IMR-90 (cell line): ENCODE measurements around the gene OGT. TPM values are rescaled to one million over a fixed set of nuclear protein-coding genes. Genes with fewer than 3 reads are reported as not detected.
"Not testable (repeated sequence)": the region's sequence is repeated elsewhere in the genome, so short reads cannot be mapped to it uniquely, and the experiment has no call there.

Source experiments
- ATAC-seq: fragments of 200-7000 bp; cut with Tn5 transposase; 2 replicates; pipeline ENCODE4 v1.9.1; 2020; ENCODE audit warnings: low read depth, mild to moderate bottlenecking, moderate library complexity
- BruUV-seq: library from RNA; stranded (reverse); fragments of 400-500 nt; replicated peaks from 2 replicates; lab custom pipeline; 2021; lab: Mats Ljungman, UMichigan
- CTCF ChIA-PET: fragments of 300-600 bp; formaldehyde crosslinking; extraction: SDS; loops from one replicate; lab custom pipeline; 2021; ENCODE audit warnings: antibody characterized with exemption; lab: Yijun Ruan, JAX
- POLR2A ChIA-PET: fragments of 300-600 bp; sonication (Branson Sonifier 250); formaldehyde crosslinking; loops from one replicate; lab custom pipeline; 2022; ENCODE audit warnings: antibody characterized with exemption; ENCODE audit not compliant: unreplicated experiment; lab: Charles Lee
- DNase-seq: peaks from one replicate; pipeline ENCODE4 v3.0.0; 2013
- H2AFZ ChIP-seq: replicated peaks from 2 replicates; pipeline ENCODE3; 2013; ENCODE audit warnings: low read length, mild to moderate bottlenecking; ENCODE audit not compliant: poor library complexity
- H2AK5ac ChIP-seq: 2 replicates; pipeline ENCODE4 v1.6.1; 2013; ENCODE audit warnings: low read depth, low read length, inconsistent platforms
- H2AK9ac ChIP-seq: replicated peaks from 2 replicates; pipeline ENCODE3; 2013; ENCODE audit warnings: mild to moderate bottlenecking, low read depth, low read length, moderate library complexity; ENCODE audit not compliant: poor library complexity
- H2BK120ac ChIP-seq: 2 replicates; pipeline ENCODE4 v1.6.1; 2013; ENCODE audit warnings: low read depth, low read length, inconsistent platforms
- H2BK15ac ChIP-seq: 3 replicates; pipeline ENCODE4 v1.6.1; 2013; ENCODE audit warnings: low read depth, low read length, inconsistent platforms
- H2BK20ac ChIP-seq: 2 replicates; pipeline ENCODE4 v1.6.1; 2013; ENCODE audit warnings: low read depth, mild to moderate bottlenecking, inconsistent platforms, low read length, moderate library complexity
- H2BK5ac ChIP-seq: 2 replicates; pipeline ENCODE4 v1.6.1; 2013; ENCODE audit warnings: mild to moderate bottlenecking, low read depth, low read length, inconsistent platforms; ENCODE audit not compliant: poor library complexity, severe bottlenecking
- H3K14ac ChIP-seq: replicated peaks from 2 replicates; pipeline ENCODE4 v1.6.1; 2013; ENCODE audit warnings: low read depth, low read length, inconsistent platforms
- H3K18ac ChIP-seq: 2 replicates; pipeline ENCODE4 v1.6.1; 2013; ENCODE audit warnings: low read depth, low read length, control low read depth
- H3K23ac ChIP-seq: 2 replicates; pipeline ENCODE4 v1.6.1; 2013; ENCODE audit warnings: low read depth, low read length, inconsistent platforms
- H3K27ac ChIP-seq: 2 replicates; pipeline ENCODE4 v1.5.1; 2013; ENCODE audit warnings: mild to moderate bottlenecking, control low read depth, low read length; ENCODE audit not compliant: insufficient read depth
- H3K27me3 ChIP-seq: 2 replicates; pipeline ENCODE4 v1.6.1; 2013; ENCODE audit warnings: low read length; ENCODE audit not compliant: control insufficient read depth, insufficient read depth
- H3K36me3 ChIP-seq: 2 replicates; pipeline ENCODE4 v1.6.1; 2013; ENCODE audit warnings: low read length, mixed read lengths; ENCODE audit not compliant: control insufficient read depth, insufficient read depth
- H3K4ac ChIP-seq: 2 replicates; pipeline ENCODE4 v1.6.1; 2013; ENCODE audit warnings: low read depth, low read length, inconsistent platforms
- H3K4me1 ChIP-seq: 2 replicates; pipeline ENCODE4 v1.6.1; 2013; ENCODE audit warnings: low read length, mixed read lengths; ENCODE audit not compliant: control insufficient read depth, insufficient read depth
- H3K4me2 ChIP-seq: 2 replicates; pipeline ENCODE4 v1.6.1; 2013; ENCODE audit warnings: low read depth, mild to moderate bottlenecking, control low read depth, low read length, moderate library complexity
- H3K4me3 ChIP-seq: 2 replicates; pipeline ENCODE4 v1.5.1; 2013; ENCODE audit warnings: low read depth, mild to moderate bottlenecking, control low read depth, low read length, moderate library complexity; ENCODE audit not compliant: insufficient read depth
- H3K56ac ChIP-seq: 2 replicates; pipeline ENCODE4 v1.6.1; 2013; ENCODE audit warnings: low read length, inconsistent platforms; ENCODE audit not compliant: insufficient read depth; ENCODE audit errors: extremely low read depth
- H3K79me1 ChIP-seq, 2 experiments: 2 replicates each; pipeline ENCODE4 v1.6.1; 2013; ENCODE audit warnings: low read length in 2 of 2, inconsistent platforms in 1 of 2, low read depth in 1 of 2
- H3K9ac ChIP-seq: 2 replicates; pipeline ENCODE4 v1.6.1; 2013; ENCODE audit warnings: low read depth, low read length, control low read depth
- H3K9me1 ChIP-seq: 2 replicates; pipeline ENCODE4 v1.6.1; 2013; ENCODE audit warnings: low read length, inconsistent platforms; ENCODE audit not compliant: insufficient read depth
- H3K9me3 ChIP-seq: 2 replicates; pipeline ENCODE4 v1.6.1; 2013; ENCODE audit warnings: low read length; ENCODE audit not compliant: control insufficient read depth, insufficient read depth
- H4K20me1 ChIP-seq: 2 replicates; pipeline ENCODE4 v1.6.1; 2013; ENCODE audit warnings: low read length, inconsistent platforms; ENCODE audit not compliant: insufficient read depth
- H4K5ac ChIP-seq: 2 replicates; pipeline ENCODE4 v1.6.1; 2013; ENCODE audit warnings: mild to moderate bottlenecking, low read depth, low read length, control low read depth
- H4K8ac ChIP-seq, 2 experiments: 2 replicates each; pipeline ENCODE4 v1.6.1; 2013; ENCODE audit warnings: low read depth in 2 of 2, low read length in 2 of 2, control low read depth in 1 of 2, inconsistent platforms in 1 of 2
- H4K91ac ChIP-seq: 2 replicates; pipeline ENCODE4 v1.6.1; 2013; ENCODE audit warnings: low read depth, low read length, inconsistent platforms; ENCODE audit not compliant: insufficient read depth
- WGBS, 2 experiments: methylation state at CpG; one replicate each; pipeline versions ENCODE4 v1.1.5 to v1.1.7; 2013; ENCODE audit warnings: missing lambda C conversion rate in 2 of 2; ENCODE audit not compliant: insufficient read length in 1 of 2; ENCODE audit errors: extremely low coverage in 2 of 2; 5-methylcytosine and 5-hydroxymethylcytosine counted together
- dilution Hi-C: fragments of 300-500 bp; cut with HindIII; formaldehyde crosslinking; loops from one replicate; pipeline ENCODE4 v1.14.3; 2018; ENCODE audit warnings: low sequenced_read_pairs; ENCODE audit not compliant: unreplicated experiment
- in situ Hi-C: fragments of 300-500 bp; cut with MboI; formaldehyde crosslinking; loops from 3 replicates; pipeline ENCODE4 v1.14.3; 2019; ENCODE audit warnings: low sequenced_read_pairs, inconsistent platforms, mixed read lengths
- intact Hi-C: fragments of 100-400 bp; cut with micrococcal nuclease; formaldehyde crosslinking; loops from 2 replicates; pipeline ENCODE4 v1.10.0; 2022
- polyA plus RNA-seq, 3 experiments: library from polyadenylated mRNA; depleted of rRNA; stranded (reverse); fragments of >200 nt; gene quantifications; 2 replicates each; pipeline ENCODE4 v1.2.3, GENCODE V29; 2012; ENCODE audit warnings: low replicate concordance in 1 of 3
- total RNA-seq: library from RNA; depleted of rRNA; stranded (reverse); fragments of >200 nt; gene quantifications from 2 replicates; pipeline ENCODE4 v1.2.3, GENCODE V29; 2012

OGT gene
- total and polyA plus RNA-seq, 2 of the 4 experiments (the other 2 are of a cell fraction) = 80.7 to 113 TPM

DNA sequence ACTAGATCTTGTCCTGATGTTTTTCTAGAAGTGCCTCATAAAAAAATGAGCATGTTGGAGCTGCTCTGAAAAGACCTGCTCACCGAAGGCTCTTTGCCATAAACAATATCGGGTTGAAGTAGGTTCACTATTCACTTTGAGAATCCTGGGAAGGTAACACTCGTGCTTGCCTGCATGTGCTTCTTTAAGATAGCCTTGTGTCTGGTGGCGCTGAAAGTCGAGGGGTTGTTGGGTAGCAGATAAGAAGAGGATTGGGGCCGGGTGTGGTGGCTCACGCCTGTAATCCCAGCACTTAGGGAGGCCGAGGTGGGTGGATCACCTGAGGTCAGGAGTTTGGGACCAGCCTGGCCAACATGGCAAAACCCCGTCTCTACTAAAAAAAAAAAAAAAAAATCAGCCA, 78.8 kb downstream of the OGT start:
- H2BK20ac ChIP-seq, H3K18ac ChIP-seq, H2BK5ac ChIP-seq, H3K27me3 ChIP-seq, H4K5ac ChIP-seq, H3K4me1 ChIP-seq, CTCF ChIA-PET, H3K9me1 ChIP-seq, H3K56ac ChIP-seq, dilution Hi-C loops, DNase-seq, H2AK5ac ChIP-seq, H3K14ac ChIP-seq, H2BK15ac ChIP-seq, H3K4ac ChIP-seq, H3K9ac ChIP-seq, H4K8ac ChIP-seq, H3K4me3 ChIP-seq, H3K4me2 ChIP-seq, H2AFZ ChIP-seq, H3K9me3 ChIP-seq, BruUV-seq, H4K91ac ChIP-seq, in situ Hi-C loops, H3K79me1 ChIP-seq, H4K20me1 ChIP-seq, intact Hi-C loops, POLR2A ChIA-PET, H3K27ac ChIP-seq, H3K23ac ChIP-seq, ATAC-seq, H2BK120ac ChIP-seq: not testable (repeated sequence)
- H2AK9ac ChIP-seq = peak overlapping the region; percentile 35
- 87% methylated on average over 3 of the region's 9 CpGs; no CpG with 5 or more reads in 1 of the 2 experiments for WGBS, 2 experiments
- H3K36me3 ChIP-seq = peaks cover 23% of the 10 kb centered on the region
